K562 (cell line): Measurements from ENCODE around the gene CFAP126.
"Not testable (repeated sequence)": the region's sequence is repeated elsewhere in the genome, so short reads cannot be mapped to it uniquely, and the experiment has no call there.

Source experiments
- BHLHE40 ChIP-seq: IDR thresholded peaks from 2 replicates; pipeline ENCODE4 v1.6.1; 2011; ENCODE audit warnings: low read length, improper control_type of control experiment
- MXI1 ChIP-seq: IDR thresholded peaks from 2 replicates; pipeline ENCODE4 v1.6.1; 2011; ENCODE audit warnings: low read depth, mild to moderate bottlenecking, improper control_type of control experiment, low read length
- SNRNP70 ChIP-seq: fragments of 200-400 bp; formaldehyde crosslinking; optimal IDR thresholded peaks from 2 replicates; pipeline ENCODE3; 2017; ENCODE audit warnings: low read depth, low read length
- ZNF354B ChIP-seq: fragments of 250-450 bp; sonication (Bioruptor Pico); IDR thresholded peaks from 2 replicates; pipeline ENCODE4 v1.4.0; 2020
- TF ChIP-seq, protein P1 (sequence below), 3 experiments: IDR thresholded peaks in 2 of 3; conservative IDR thresholded peaks in 1 of 3; 2 replicates each; pipeline ENCODE4 v1.5.1; 2011 to 2012; ENCODE audit warnings: low read length in 3 of 3, mild to moderate bottlenecking in 3 of 3, control low read depth in 2 of 3, improper control_type of control experiment in 1 of 3, inconsistent platforms in 1 of 3, low read depth in 1 of 3, mixed read lengths in 1 of 3, moderate library complexity in 1 of 3; ENCODE audit not compliant: insufficient read depth in 2 of 3
- TF ChIP-seq, protein P2 (sequence below), 2 experiments: fragments of 450-650 bp in 1 of 2; sonication (generic) in 1 of 2; formaldehyde crosslinking in 1 of 2; IDR thresholded peaks in 1 of 2; conservative IDR thresholded peaks in 1 of 2; 2 replicates each; pipeline versions ENCODE4 v1.6.1 to v1.8.1; 2016 to 2023; ENCODE audit warnings: mild to moderate bottlenecking in 2 of 2, moderate library complexity in 2 of 2, inconsistent platforms in 1 of 2, missing genetic modification reagents in 1 of 2

GRCh38 chr1:161397038-161397437 lies 29.4 kb upstream of the CFAP126 start:
- TF ChIP-seq BHLHE40; ZNF354B (CRISPR knock-in tag); SNRNP70; MXI1: not testable (repeated sequence)
- TF ChIP-seq, protein P1, sequence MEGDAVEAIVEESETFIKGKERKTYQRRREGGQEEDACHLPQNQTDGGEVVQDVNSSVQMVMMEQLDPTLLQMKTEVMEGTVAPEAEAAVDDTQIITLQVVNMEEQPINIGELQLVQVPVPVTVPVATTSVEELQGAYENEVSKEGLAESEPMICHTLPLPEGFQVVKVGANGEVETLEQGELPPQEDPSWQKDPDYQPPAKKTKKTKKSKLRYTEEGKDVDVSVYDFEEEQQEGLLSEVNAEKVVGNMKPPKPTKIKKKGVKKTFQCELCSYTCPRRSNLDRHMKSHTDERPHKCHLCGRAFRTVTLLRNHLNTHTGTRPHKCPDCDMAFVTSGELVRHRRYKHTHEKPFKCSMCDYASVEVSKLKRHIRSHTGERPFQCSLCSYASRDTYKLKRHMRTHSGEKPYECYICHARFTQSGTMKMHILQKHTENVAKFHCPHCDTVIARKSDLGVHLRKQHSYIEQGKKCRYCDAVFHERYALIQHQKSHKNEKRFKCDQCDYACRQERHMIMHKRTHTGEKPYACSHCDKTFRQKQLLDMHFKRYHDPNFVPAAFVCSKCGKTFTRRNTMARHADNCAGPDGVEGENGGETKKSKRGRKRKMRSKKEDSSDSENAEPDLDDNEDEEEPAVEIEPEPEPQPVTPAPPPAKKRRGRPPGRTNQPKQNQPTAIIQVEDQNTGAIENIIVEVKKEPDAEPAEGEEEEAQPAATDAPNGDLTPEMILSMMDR (IDR thresholded peaks at IDR 0.05 in 2 of 3, conservative IDR thresholded peaks at IDR 0.05 in 1 of 3; ENCODE audit: insufficient read depth in 2 of 3, low read depth in 1 of 3, low read length in 3 of 3): not testable (repeated sequence)
- TF ChIP-seq, protein P2, sequence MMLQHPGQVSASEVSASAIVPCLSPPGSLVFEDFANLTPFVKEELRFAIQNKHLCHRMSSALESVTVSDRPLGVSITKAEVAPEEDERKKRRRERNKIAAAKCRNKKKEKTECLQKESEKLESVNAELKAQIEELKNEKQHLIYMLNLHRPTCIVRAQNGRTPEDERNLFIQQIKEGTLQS (IDR thresholded peaks at IDR 0.05): not testable (repeated sequence)
- TF ChIP-seq, protein P2 (CRISPR knock-in tag; conservative IDR thresholded peaks at IDR 0.05): not testable (repeated sequence)
